Measurements from ENCODE around the gene RSAD1. TPM values are rescaled to one million over a fixed set of nuclear protein-coding genes. Genes with fewer than 3 reads are reported as not detected.
A peak's percentile ranks its signal among the peaks of the same experiment; 100 is the strongest.

RSAD1 gene
- 10 to 100 TPM; 26.6 to 35.8 TPM for total RNA-seq
- 32.2 TPM for polyA plus RNA-seq (2013, experiment 1 of 2)
- 25.3 TPM for polyA plus RNA-seq (2013, experiment 2 of 2)
- long read RNA-seq, experiment 1, transcript RSAD1-201 (9 exons, 2,528 nt): major isoform, 7 of 11 reads
- long read RNA-seq, experiment 1, partial matches to known transcripts: 1 of 11 reads
- long read RNA-seq, experiment 1, other reads (novel, unspliced or antisense): 3 of 11 reads
- long read RNA-seq, experiment 2, transcript RSAD1-201 (9 exons, 2,528 nt): major isoform, 22 of 40 reads
- long read RNA-seq, experiment 2, partial matches to known transcripts: 8 of 40 reads
- long read RNA-seq, experiment 2, other reads (novel, unspliced or antisense): 10 of 40 reads
- long read RNA-seq, experiment 3, transcript RSAD1-201 (9 exons, 2,528 nt): major isoform, 60 of 84 reads
- long read RNA-seq, experiment 3, partial matches to known transcripts: 7 of 84 reads
- long read RNA-seq, experiment 3, other reads (novel, unspliced or antisense): 17 of 84 reads
- long read RNA-seq, experiment 4, partial matches to known transcripts: 7 of 7 reads
- long read RNA-seq, experiment 4, other reads (novel, unspliced or antisense): 0 of 7 reads

DNA sequence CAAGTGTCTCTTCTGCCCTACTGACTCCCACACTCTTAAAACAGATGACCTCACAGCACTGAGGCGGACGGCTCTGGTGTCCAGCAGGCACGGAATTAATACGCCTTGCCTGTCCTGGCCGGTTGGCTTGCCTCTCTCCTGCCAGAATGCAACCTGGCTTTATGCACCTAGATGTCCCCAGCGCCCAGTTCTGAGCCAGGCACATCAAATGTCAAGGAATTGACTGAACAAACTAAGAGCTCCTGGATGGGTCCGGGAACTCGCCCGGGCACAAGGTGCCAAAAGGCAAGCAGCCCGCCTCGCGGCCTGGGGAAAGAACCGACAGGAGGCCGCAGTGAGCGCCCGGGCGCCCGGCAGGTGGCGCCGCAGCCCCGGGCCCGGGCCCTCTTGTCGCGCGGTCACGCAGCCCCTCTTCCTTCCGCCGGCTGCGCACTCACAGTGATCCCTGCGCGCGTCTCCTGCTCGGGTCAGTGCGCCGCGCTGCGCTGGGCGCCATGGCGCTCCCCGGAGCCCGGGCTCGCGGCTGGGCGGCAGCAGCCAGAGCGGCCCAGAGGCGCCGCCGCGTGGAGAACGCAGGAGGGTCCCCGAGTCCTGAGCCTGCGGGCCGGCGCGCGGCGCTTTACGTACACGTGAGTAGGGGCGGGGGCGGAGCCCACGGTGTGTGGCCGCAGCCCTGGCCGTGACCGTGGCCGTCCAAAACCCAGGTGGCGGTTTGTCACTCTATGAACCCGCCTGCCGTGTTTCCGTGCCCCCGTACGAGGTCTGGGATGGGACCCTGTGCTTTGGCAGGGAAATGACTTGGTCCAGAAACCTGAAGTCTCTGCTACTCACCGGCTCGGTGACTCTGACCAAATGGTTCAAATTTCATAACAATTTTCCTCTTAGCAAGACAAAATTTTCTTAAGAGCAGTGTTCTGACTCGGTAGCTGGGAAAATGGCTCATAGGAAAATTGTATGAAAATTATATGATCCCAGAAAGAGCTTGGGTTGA lies at the start of gene RSAD1:
Gene RSAD1 (plus strand): TSS at position 470 of the 991 bp plus-strand sequence. CDS start 25 bp downstream, at position 495.
- Histone ChIP-seq H3K27ac (ENCODE audit: low read depth, low read length) (peak within 1 kb of the TSS; percentile 76), H3K4me1 (ENCODE audit: control insufficient read depth, insufficient read depth, low read length) (no peaks in the 10 kb centered on the region), H3K9me3 (ENCODE audit: control insufficient read depth, low read length) (no peaks in the 10 kb centered on the region), H3K9ac (ENCODE audit: extremely low read depth, low read length, poor library complexity, severe bottlenecking) (peak within 1 kb of the TSS; percentile 80), H3K36me3 (ENCODE audit: control insufficient read depth, insufficient read depth, low read length) (peaks cover 6% of the 10 kb centered on the region), H3K27me3 (ENCODE audit: control insufficient read depth, insufficient read depth, low read length, poor library complexity, severe bottlenecking) (no peaks in the 10 kb centered on the region), H3K4me3 (ENCODE audit: low read length) (peak within 1 kb of the TSS; percentile 98)
- WGBS, 2 experiments (ENCODE audit: insufficient coverage in 1 of 2, insufficient read length in 1 of 2): 6 to 8% methylated on average over 38 to 75 of the region's 75 CpGs
- DNase-seq: peak; percentile 97
- TF ChIP-seq, protein P1, sequence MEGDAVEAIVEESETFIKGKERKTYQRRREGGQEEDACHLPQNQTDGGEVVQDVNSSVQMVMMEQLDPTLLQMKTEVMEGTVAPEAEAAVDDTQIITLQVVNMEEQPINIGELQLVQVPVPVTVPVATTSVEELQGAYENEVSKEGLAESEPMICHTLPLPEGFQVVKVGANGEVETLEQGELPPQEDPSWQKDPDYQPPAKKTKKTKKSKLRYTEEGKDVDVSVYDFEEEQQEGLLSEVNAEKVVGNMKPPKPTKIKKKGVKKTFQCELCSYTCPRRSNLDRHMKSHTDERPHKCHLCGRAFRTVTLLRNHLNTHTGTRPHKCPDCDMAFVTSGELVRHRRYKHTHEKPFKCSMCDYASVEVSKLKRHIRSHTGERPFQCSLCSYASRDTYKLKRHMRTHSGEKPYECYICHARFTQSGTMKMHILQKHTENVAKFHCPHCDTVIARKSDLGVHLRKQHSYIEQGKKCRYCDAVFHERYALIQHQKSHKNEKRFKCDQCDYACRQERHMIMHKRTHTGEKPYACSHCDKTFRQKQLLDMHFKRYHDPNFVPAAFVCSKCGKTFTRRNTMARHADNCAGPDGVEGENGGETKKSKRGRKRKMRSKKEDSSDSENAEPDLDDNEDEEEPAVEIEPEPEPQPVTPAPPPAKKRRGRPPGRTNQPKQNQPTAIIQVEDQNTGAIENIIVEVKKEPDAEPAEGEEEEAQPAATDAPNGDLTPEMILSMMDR (conservative IDR thresholded peaks at IDR 0.05): peak; percentile 94
- Mint-ChIP-seq H3K36me3 (ENCODE audit: low read depth) (peaks cover 23% of the 10 kb centered on the region), H3K27me3 (ENCODE audit: insufficient read depth) (peaks cover 13% of the 10 kb centered on the region), H3K27ac (peak within 1 kb of the TSS; percentile 89), H3K4me1 (peaks cover 14% of the 10 kb centered on the region), H3K9me3 (no peaks in the 10 kb centered on the region), H3K4me3 (peak within 1 kb of the TSS; percentile 71)

GRCh38 chr17:50429793-50430192 lies 48.9 kb upstream of the RSAD1 start:
- Histone ChIP-seq H3K9me3 (ENCODE audit: control insufficient read depth, low read length) (no peaks in the 10 kb centered on the region), H3K27ac (ENCODE audit: low read depth, low read length) (no peak overlapping the region), H3K36me3 (ENCODE audit: control insufficient read depth, insufficient read depth, low read length) (no peaks in the 10 kb centered on the region), H3K27me3 (ENCODE audit: control insufficient read depth, insufficient read depth, low read length, poor library complexity, severe bottlenecking) (no peaks in the 10 kb centered on the region), H3K4me1 (ENCODE audit: control insufficient read depth, insufficient read depth, low read length) (peaks cover 10% of the 10 kb centered on the region), H3K9ac (ENCODE audit: extremely low read depth, low read length, poor library complexity, severe bottlenecking) (no peak overlapping the region), H3K4me3 (ENCODE audit: low read length) (no peak overlapping the region)
- Mint-ChIP-seq H3K9me3 (no peaks in the 10 kb centered on the region), H3K4me1 (peaks cover 16% of the 10 kb centered on the region), H3K4me3 (no peak overlapping the region), H3K27ac (no peak overlapping the region), H3K27me3 (ENCODE audit: insufficient read depth) (no peaks in the 10 kb centered on the region), H3K36me3 (ENCODE audit: low read depth) (peaks cover 8% of the 10 kb centered on the region)
- no peak for DNase-seq
- WGBS, 2 experiments (ENCODE audit: insufficient coverage in 1 of 2, insufficient read length in 1 of 2): 96 to 97% methylated on average over 3 to 4 of the region's 4 CpGs
- TF ChIP-seq, protein P1 (conservative IDR thresholded peaks at IDR 0.05): no peak

Measured in endodermal cell (in vitro differentiated cells).